ENCODE results near the gene FHAD1.

Gene FHAD1

DNA sequence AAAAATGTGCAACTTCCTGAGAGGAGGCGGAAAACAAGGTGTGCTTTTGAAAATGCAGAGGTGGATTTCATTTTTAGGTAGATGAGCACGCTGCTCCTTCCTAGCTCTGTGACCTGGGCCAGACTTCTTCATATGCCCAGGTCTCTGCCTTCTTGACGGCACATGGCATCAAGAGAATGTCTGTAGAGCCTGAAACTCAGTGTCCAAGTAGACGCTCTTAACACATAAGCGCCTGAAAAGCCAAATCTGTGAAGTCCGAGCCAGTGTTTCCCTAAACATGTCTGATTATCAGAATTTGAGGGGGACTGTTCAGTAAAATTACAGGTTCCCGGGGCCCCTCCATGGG is 25.7 kb downstream of the FHAD1 start:
- no peaks in the 10 kb centered on the region for H3K9me3 ChIP-seq (replicated peaks in 1 of 11)
- no peaks in the 10 kb centered on the region; a peak in 1 of 22 replicates for H4K20me1 ChIP-seq
- H3K27me3 ChIP-seq, result no peaks in the 10 kb centered on the region
- peaks cover 0 to 32% (median 0%) of the 10 kb centered on the region in 10 experiments; a peak in 5 of 20 replicates for H3K4me1 ChIP-seq
- H3K36me3 ChIP-seq, result no peaks in the 10 kb centered on the region
- TF ChIP-seq Cebpa-rat (IDR thresholded peaks at IDR 0.05), result no peak
- H3K4me2 ChIP-seq, result peak overlapping the region in 2 of 11 experiments; percentile 39 to 71; a peak in 1 of 22 replicates
- no peak overlapping the region for H3K9ac ChIP-seq
- no peak overlapping the region for H3K4me3 ChIP-seq
- H3K27ac ChIP-seq, result no peak overlapping the region

DNA sequence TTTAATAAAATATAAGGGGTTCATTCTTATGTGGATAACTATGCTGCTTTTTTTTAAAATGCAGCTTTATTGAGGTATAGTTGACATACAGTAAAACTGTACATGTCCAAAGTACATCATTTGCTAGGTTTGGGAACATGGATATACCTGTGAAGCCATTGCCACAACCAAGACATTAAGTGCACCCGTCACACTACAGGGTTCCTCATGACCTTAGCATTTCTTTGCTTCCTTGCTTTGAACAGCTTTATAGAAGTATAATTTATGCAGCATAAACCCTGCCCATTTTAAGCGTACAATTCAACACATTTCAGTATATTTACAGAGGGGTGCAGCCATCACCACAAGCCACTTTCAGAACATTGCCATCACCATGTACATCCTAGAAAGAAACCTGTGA is 26.3 kb downstream of the FHAD1 start:
- no peak overlapping the region for H3K4me3 ChIP-seq
- H3K36me3 ChIP-seq, result no peaks in the 10 kb centered on the region
- no peaks in the 10 kb centered on the region for H3K27me3 ChIP-seq
- no peak overlapping the region for H3K9ac ChIP-seq
- no peaks in the 10 kb centered on the region; a peak in 1 of 22 replicates for H4K20me1 ChIP-seq
- H3K27ac ChIP-seq, result no peak overlapping the region
- H3K4me1 ChIP-seq, result peaks cover 0 to 32% (median 0%) of the 10 kb centered on the region in 10 experiments; a peak in 5 of 20 replicates
- no peaks in the 10 kb centered on the region for H3K9me3 ChIP-seq (replicated peaks in 1 of 11)
- no peak overlapping the region for H3K4me2 ChIP-seq
- TF ChIP-seq Cebpa-rat (IDR thresholded peaks at IDR 0.05), result no peak

- Histone ChIP-seq H3K4me2 (peak overlapping the region in 2 of 11 experiments; percentile 73 to 77; a peak in 4 of 22 replicates), H3K27ac (no peak overlapping the region; a peak in 1 of 22 replicates), H3K9ac (no peak overlapping the region; a peak in 1 of 22 replicates), H3K27me3 (no peaks in the 10 kb centered on the region), H3K36me3 (no peaks in the 10 kb centered on the region), H3K4me1 (peaks cover 0 to 32% (median 0%) of the 10 kb centered on the region in 10 experiments; a peak in 5 of 20 replicates), H4K20me1 (no peaks in the 10 kb centered on the region; a peak in 1 of 22 replicates), H3K4me3 (no peak overlapping the region), H3K9me3 (replicated peaks in 1 of 11) (no peaks in the 10 kb centered on the region)
- TF ChIP-seq Cebpa-rat (IDR thresholded peaks at IDR 0.05), result no peak
Observed at GRCh38 chr1:15275921-15276683, 29.1 kb downstream of the FHAD1 start.

DNA sequence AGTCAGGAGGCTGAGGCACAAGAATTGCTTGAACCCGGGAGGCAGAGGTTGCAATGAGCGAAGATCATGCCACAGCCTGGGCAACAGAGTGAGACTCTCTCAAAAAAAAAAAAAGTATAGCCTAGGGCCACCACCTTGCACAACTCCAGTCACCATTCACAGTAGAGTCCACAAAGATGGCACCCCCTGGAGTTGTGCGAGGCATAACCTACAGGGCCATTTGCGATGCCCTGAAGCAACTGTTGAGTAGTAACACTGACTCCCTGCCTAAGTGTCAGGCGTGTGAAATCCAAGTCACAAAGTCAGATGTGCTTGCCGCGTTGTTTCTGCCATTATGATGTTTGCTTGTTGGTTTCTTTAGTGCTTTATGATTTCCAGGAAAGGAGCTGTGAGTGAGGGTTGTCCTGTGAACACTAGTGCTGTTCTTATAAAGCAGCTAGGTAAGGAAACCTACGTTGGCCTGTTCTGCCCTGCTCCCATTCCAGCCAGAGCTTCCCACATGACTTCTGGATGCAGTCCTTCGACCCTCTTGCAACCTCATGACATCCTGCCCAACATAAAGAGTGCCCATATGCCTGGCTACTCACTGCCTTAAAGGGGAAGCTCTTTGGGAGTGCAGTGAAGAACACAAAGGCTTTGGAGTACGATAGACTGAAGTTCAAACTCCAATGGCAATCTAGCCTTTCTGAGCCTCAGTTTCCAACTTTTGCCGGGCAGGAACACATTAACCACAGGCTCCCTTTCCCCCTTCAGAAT is 29.8 kb downstream of the FHAD1 start:
- Histone ChIP-seq H3K4me3 (no peak overlapping the region), H4K20me1 (no peaks in the 10 kb centered on the region; a peak in 1 of 22 replicates), H3K36me3 (no peaks in the 10 kb centered on the region), H3K27me3 (no peaks in the 10 kb centered on the region), H3K27ac (no peak overlapping the region), H3K4me2 (peak overlapping the region in 2 of 11 experiments; percentile 73 to 77; a peak in 4 of 22 replicates), H3K9me3 (replicated peaks in 1 of 11) (no peaks in the 10 kb centered on the region), H3K9ac (no peak overlapping the region), H3K4me1 (peaks cover 0 to 32% (median 0%) of the 10 kb centered on the region in 10 experiments; a peak in 5 of 20 replicates)
- TF ChIP-seq Cebpa-rat (IDR thresholded peaks at IDR 0.05), result no peak

- no peaks in the 10 kb centered on the region for H3K36me3 ChIP-seq
- H3K27me3 ChIP-seq, result no peaks in the 10 kb centered on the region
- TF ChIP-seq Cebpa-rat (IDR thresholded peaks at IDR 0.05), result 0 out of 22 replicates have a peak, but pooled peaks of 1 of the 11 experiments have one; percentile 36
- H3K9ac ChIP-seq, result no peak overlapping the region
- no peak overlapping the region for H3K4me3 ChIP-seq
- peak overlapping the region in 2 of 11 experiments; percentile 73 to 77; a peak in 4 of 22 replicates for H3K4me2 ChIP-seq
- no peaks in the 10 kb centered on the region for H3K9me3 ChIP-seq (replicated peaks in 1 of 11)
- no peaks in the 10 kb centered on the region; a peak in 1 of 22 replicates for H4K20me1 ChIP-seq
- peaks cover 0 to 29% (median 0%) of the 10 kb centered on the region in 10 experiments; a peak in 5 of 20 replicates for H3K4me1 ChIP-seq
- no peak overlapping the region for H3K27ac ChIP-seq
Observed at GRCh38 chr1:15277447-15277838, 30.4 kb downstream of the FHAD1 start.

DNA sequence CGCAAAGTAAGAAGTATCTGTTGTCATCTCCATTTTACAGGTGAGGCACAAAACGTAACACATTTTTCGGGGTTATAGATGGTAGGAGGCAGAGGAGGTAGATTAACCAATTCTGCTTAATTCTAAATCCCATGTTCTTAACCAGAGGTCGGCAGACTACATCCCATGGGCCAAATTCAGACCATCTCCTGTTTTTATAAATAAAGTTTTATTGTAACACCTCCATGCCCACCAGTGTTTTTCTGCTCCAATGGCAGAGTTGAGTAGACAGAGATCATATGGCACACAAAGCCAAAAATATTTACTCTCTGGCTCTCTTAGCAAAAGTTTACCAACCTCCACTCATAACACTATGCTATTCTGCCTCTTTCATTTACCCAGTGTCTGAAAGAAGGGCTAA is 30.9 kb downstream of the FHAD1 start:
- Histone ChIP-seq H3K4me3 (no peak overlapping the region), H3K27me3 (no peaks in the 10 kb centered on the region), H3K4me2 (no peak overlapping the region; a peak in 1 of 22 replicates), H3K4me1 (peaks cover 0 to 29% (median 0%) of the 10 kb centered on the region in 10 experiments; a peak in 5 of 20 replicates), H3K36me3 (no peaks in the 10 kb centered on the region), H3K9me3 (replicated peaks in 1 of 11) (no peaks in the 10 kb centered on the region), H4K20me1 (no peaks in the 10 kb centered on the region; a peak in 1 of 22 replicates), H3K9ac (no peak overlapping the region), H3K27ac (no peak overlapping the region)
- TF ChIP-seq Cebpa-rat (IDR thresholded peaks at IDR 0.05), result no peak

- Histone ChIP-seq H3K9ac (no peak overlapping the region), H3K4me2 (no peak overlapping the region), H3K4me1 (peaks cover 4 to 29% (median 5%) of the 10 kb centered on the region in 10 experiments; a peak in 18 of 20 replicates), H4K20me1 (no peaks in the 10 kb centered on the region; a peak in 1 of 22 replicates), H3K9me3 (replicated peaks in 1 of 11) (no peaks in the 10 kb centered on the region), H3K36me3 (no peaks in the 10 kb centered on the region), H3K4me3 (no peak overlapping the region), H3K27me3 (no peaks in the 10 kb centered on the region), H3K27ac (no peak overlapping the region)
- TF ChIP-seq Cebpa-rat (IDR thresholded peaks at IDR 0.05), result no peak
Observed at GRCh38 chr1:15279576-15280230, 32.7 kb downstream of the FHAD1 start.

DNA sequence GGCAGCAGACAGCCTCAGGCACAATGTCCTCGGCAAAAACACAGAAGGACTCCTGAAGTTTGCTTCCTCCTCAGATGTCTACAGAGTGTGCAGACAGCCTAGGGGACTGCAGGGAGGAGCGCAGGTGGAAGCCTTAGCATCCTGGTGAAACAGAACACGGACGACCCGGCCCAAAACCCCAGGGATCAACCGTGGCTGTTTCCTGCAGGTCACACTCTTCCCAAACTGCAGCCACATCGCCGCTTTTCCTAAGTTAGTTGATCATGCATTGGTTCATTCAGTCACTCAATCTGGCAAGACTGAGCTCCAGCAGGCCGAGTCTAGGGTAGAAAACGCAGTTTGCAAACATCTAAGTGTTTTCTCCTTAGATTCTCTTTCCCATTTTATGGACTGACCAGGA is 33.4 kb downstream of the FHAD1 start:
- Histone ChIP-seq H4K20me1 (no peaks in the 10 kb centered on the region; a peak in 1 of 22 replicates), H3K27me3 (no peaks in the 10 kb centered on the region), H3K36me3 (no peaks in the 10 kb centered on the region), H3K9ac (no peak overlapping the region), H3K4me3 (no peak overlapping the region), H3K4me1 (peaks cover 5 to 23% (median 7%) of the 10 kb centered on the region in 10 experiments; a peak in 18 of 20 replicates), H3K9me3 (replicated peaks in 1 of 11) (no peaks in the 10 kb centered on the region), H3K4me2 (no peak overlapping the region), H3K27ac (no peak overlapping the region)
- no peak for TF ChIP-seq Cebpa-rat (IDR thresholded peaks at IDR 0.05)

- no peak for TF ChIP-seq Cebpa-rat (IDR thresholded peaks at IDR 0.05)
- H3K4me1 ChIP-seq, result peaks cover 5 to 13% (median 7%) of the 10 kb centered on the region in 10 experiments; a peak in 18 of 20 replicates
- no peaks in the 10 kb centered on the region for H4K20me1 ChIP-seq
- peaks cover 0 to 10% (median 3%) of the 10 kb centered on the region in 11 experiments; a peak in 10 of 22 replicates for H3K9me3 ChIP-seq (replicated peaks in 1 of 11)
- no peak overlapping the region for H3K4me2 ChIP-seq
- no peaks in the 10 kb centered on the region for H3K27me3 ChIP-seq
- H3K27ac ChIP-seq, result no peak overlapping the region
- H3K9ac ChIP-seq, result no peak overlapping the region
- no peaks in the 10 kb centered on the region for H3K36me3 ChIP-seq
- no peak overlapping the region for H3K4me3 ChIP-seq
Observed at GRCh38 chr1:15282038-15282437, 35.0 kb downstream of the FHAD1 start.
